HG03139 (cell line): ENCODE data around the gene CLCN5.

ENCODE experiments used
- ATAC-seq: cut with Tn5 transposase; IDR thresholded peaks from one replicate; pipeline ENCODE4 v1.9.1; 2021; ENCODE audit not compliant: unreplicated experiment

CLCN5 gene

GRCh38 chrX:50075630-50076339 is 153.4 kb downstream of the CLCN5 start:
- ATAC-seq, result no peak

GRCh38 chrX:50081282-50081889 is 159.0 kb downstream of the CLCN5 start:
- ATAC-seq, result no peak

GRCh38 chrX:50082741-50083140 is 160.3 kb downstream of the CLCN5 start:
- ATAC-seq, result no peak

GRCh38 chrX:50088645-50089044 is 166.2 kb downstream of the CLCN5 start:
- no peak for ATAC-seq

- ATAC-seq, result no peak
Measured at GRCh38 chrX:50093625-50094024, 171.2 kb downstream of the CLCN5 start.

GRCh38 chrX:50097071-50097470 is 174.7 kb downstream of the CLCN5 start:
- no peak for ATAC-seq

GRCh38 chrX:50098241-50098640 is 175.8 kb downstream of the CLCN5 start:
- ATAC-seq, result no peak

- no peak for ATAC-seq
Measured at GRCh38 chrX:50098749-50099148, 176.4 kb downstream of the CLCN5 start.

GRCh38 chrX:50099331-50099730 is 176.9 kb downstream of the CLCN5 start:
- no peak for ATAC-seq

- ATAC-seq, result no peak
Measured at GRCh38 chrX:50100188-50100587, 177.8 kb downstream of the CLCN5 start.

- no peak for ATAC-seq
Measured at GRCh38 chrX:50103176-50103575, 180.8 kb downstream of the CLCN5 start.

GRCh38 chrX:50103866-50104566 is 181.6 kb downstream of the CLCN5 start:
- ATAC-seq, result no peak

- no peak for ATAC-seq
Measured at GRCh38 chrX:50106051-50106675, 183.8 kb downstream of the CLCN5 start.

GRCh38 chrX:50107470-50107869 is 185.1 kb downstream of the CLCN5 start:
- no peak for ATAC-seq

- no peak for ATAC-seq
Measured at GRCh38 chrX:50108264-50108663, 185.9 kb downstream of the CLCN5 start.

- no peak for ATAC-seq
Measured at GRCh38 chrX:50111742-50112141, 189.3 kb downstream of the CLCN5 start.

GRCh38 chrX:50114113-50114512 is 191.7 kb downstream of the CLCN5 start:
- no peak for ATAC-seq

GRCh38 chrX:50115973-50116372 is 193.6 kb downstream of the CLCN5 start:
- no peak for ATAC-seq

GRCh38 chrX:50117476-50117875 is 195.1 kb downstream of the CLCN5 start:
- no peak for ATAC-seq

GRCh38 chrX:50125480-50125879 is 203.1 kb downstream of the CLCN5 start:
- ATAC-seq, result no peak

- no peak for ATAC-seq
Measured at GRCh38 chrX:50147972-50148371, 225.6 kb downstream of the CLCN5 start.
